Lower leg skin (tissue), 4 donors: Measurements from ENCODE around the gene ZNF490. TPM values are rescaled to one million over a fixed set of nuclear protein-coding genes. Genes with fewer than 3 reads are reported as not detected.

ENCODE experiments used
- DNase-seq, 2 donors: peaks; one replicate each; pipeline ENCODE4 v3.0.0-alpha.2; 2019; ENCODE audit warnings: low spot score in 2 of 2
- H3K4me3 ChIP-seq: fragments of 200-600 bp; sonication (generic); 2 replicates; pipeline ENCODE4 v1.5.1; 2017; ENCODE audit warnings: mild to moderate bottlenecking, low read depth; ENCODE audit not compliant: poor library complexity, severe bottlenecking
- POLR2A ChIP-seq, 2 donors: fragments of 450-650 bp; IDR thresholded peaks; one replicate each; pipeline ENCODE4 v1.6.1; 2016 to 2017; ENCODE audit warnings: antibody characterized with exemption in 2 of 2, mild to moderate bottlenecking in 1 of 2, moderate library complexity in 1 of 2
- WGBS, 2 donors: methylation state at CpG; one replicate each; pipeline ENCODE4 v1.1.5; 2018; 5-methylcytosine and 5-hydroxymethylcytosine counted together
- intact Hi-C: fragments of 100-400 bp; cut with DNase I; formaldehyde crosslinking; loops from one replicate; pipeline ENCODE4 v1.15.0; 2023; ENCODE audit warnings: low total_unique reads
- total RNA-seq, 4 donors: library from RNA; depleted of rRNA; stranded (reverse); fragments of >200 nt; gene quantifications; one replicate each; pipeline ENCODE4 v1.1.0, GENCODE V29; 2016
- TF ChIP-seq, protein P1 (sequence below), 3 donors: fragments of 450-650 bp; IDR thresholded peaks; one replicate each; pipeline ENCODE4 v1.5.1; 2016; ENCODE audit warnings: antibody characterized with exemption in 3 of 3, mild to moderate bottlenecking in 3 of 3, moderate library complexity in 2 of 3

The ZNF490 gene
- total RNA-seq, 4 donors from 2014 or later: 5.0 to 7.3 (median 6.7) TPM

DNA sequence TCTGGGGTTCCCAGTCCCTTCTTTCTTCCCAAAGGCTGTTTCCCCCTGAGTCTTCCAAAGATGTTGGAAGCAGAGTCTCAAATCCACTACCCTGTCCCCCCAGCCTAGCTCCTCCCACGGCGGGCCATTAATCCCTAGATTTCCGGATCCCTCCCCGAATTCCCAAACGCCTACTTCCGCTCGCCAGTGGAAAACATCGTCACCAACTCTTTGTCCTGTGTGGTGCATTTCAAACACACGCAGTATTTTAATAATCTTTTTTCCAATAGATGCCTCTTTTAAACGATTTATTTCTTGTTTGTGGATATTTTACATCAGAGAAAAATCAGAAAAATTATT lies 717 bp upstream of the ZNF490 start:
- DNase-seq: peak; percentile 70 to 94

DNA sequence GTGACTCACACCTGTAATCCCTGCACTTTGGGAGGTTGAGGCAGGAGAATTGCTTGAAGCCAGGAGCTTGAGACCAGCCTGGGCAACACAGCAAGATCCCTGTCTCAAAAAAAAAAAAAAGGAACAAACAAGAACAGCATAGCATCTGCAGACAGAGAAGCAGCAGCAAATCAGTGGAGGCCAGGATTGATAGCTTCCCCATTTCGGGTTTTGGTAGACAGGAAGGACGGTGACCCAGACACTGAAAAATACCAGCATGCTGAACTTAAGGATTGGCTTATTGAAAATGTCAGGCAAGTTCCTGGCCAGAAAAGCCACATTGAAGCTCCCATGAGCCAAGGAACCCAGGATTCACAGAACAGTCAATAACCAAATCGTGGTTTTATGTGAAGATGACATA lies 3.0 kb downstream of the ZNF490 start:
- no peak for DNase-seq
- no peak overlapping the region for H3K4me3 ChIP-seq
- no peak for TF ChIP-seq POLR2A (IDR thresholded peaks at IDR 0.05)
- TF ChIP-seq, protein P1, sequence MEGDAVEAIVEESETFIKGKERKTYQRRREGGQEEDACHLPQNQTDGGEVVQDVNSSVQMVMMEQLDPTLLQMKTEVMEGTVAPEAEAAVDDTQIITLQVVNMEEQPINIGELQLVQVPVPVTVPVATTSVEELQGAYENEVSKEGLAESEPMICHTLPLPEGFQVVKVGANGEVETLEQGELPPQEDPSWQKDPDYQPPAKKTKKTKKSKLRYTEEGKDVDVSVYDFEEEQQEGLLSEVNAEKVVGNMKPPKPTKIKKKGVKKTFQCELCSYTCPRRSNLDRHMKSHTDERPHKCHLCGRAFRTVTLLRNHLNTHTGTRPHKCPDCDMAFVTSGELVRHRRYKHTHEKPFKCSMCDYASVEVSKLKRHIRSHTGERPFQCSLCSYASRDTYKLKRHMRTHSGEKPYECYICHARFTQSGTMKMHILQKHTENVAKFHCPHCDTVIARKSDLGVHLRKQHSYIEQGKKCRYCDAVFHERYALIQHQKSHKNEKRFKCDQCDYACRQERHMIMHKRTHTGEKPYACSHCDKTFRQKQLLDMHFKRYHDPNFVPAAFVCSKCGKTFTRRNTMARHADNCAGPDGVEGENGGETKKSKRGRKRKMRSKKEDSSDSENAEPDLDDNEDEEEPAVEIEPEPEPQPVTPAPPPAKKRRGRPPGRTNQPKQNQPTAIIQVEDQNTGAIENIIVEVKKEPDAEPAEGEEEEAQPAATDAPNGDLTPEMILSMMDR (IDR thresholded peaks at IDR 0.05): no peak
- 89 to 91% methylated on average over 3 of the region's 3 CpGs for WGBS, 2 donors
- intact Hi-C loops: no loop called here

More for the DNA sequence above, 717 bp upstream of the ZNF490 start:
- H3K4me3 ChIP-seq: peak overlapping the region; percentile 97
- 0 to 1% methylated on average over 10 of the region's 10 CpGs for WGBS, 2 donors
- intact Hi-C loops: no loop called here
- TF ChIP-seq, protein P1 (IDR thresholded peaks at IDR 0.05): no peak
- no peak for TF ChIP-seq POLR2A (IDR thresholded peaks at IDR 0.05)

DNA sequence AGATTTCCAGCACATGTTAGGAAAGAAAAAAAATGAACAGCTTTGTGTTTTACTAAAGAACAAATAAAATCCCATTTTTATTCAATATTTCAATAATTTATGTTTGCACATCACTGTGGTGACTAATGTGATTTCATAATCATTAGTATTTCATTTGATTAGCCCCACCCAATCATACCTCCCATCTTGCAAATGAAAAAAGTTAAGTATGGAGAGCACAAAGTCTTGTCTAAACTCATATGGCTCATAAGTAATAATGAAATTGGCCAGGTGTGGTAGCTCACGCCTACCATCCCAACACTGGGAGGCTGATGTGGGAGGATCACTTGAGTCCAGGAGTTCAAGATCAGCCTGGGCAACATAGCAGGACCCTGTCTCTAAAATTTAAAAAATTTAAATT lies 3.8 kb downstream of the ZNF490 start:
- TF ChIP-seq, protein P1 (IDR thresholded peaks at IDR 0.05): no peak
- no peak for TF ChIP-seq POLR2A (IDR thresholded peaks at IDR 0.05)
- DNase-seq: no peak
- intact Hi-C loops: no loop called here
- no peak overlapping the region for H3K4me3 ChIP-seq
- WGBS, 2 donors: 83 to 100% methylated on average over 1 of the region's 1 CpG

DNA sequence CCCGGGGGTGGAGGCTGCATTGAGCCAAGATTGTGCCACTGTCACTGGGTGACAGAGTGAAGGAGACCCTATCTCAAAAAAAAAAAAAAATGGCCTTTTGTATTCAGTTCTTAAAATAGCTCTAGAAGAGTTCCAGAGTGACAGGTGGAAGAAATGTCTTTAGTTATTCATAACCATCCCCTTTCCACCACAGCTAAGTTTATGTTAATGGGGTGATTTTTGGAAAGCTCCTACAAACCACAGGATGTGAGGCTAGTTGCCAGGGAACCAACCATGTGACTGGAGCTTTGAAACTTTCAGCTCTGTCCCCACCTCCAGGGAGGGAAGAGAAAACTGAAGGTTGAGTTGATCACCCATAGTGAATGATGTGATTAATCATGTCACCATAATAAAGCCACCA lies 6.9 kb downstream of the ZNF490 start:
- intact Hi-C loops: no loop called here
- no peak for DNase-seq
- whole genome bisulfite sequencing, 2 donors: 95 to 96% methylated on average over 1 of the region's 1 CpG
- TF ChIP-seq POLR2A (IDR thresholded peaks at IDR 0.05): no peak
- TF ChIP-seq, protein P1 (IDR thresholded peaks at IDR 0.05): no peak
- H3K4me3 ChIP-seq: no peak overlapping the region

DNA sequence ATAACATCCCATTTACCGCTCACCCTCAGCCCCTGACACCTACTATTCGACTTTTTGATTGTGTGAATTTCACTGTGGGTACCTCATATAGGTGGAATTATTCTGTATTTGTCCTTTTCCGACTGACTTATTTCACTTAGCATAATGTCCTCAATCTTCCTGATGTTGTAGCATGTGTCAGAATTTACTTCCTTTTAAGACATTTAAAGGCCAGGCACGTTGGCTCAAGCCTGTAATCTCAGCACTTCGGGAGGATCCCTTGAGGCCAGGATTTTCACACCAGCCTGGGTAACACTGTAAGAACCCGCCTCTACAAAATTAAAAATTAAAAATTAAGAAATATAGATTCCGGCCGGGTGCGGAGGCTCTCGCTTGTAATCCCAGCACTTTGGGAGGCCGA lies 13.0 kb downstream of the ZNF490 start:
- H3K4me3 ChIP-seq: no peak overlapping the region
- intact Hi-C loops: no loop called here
- 81 to 84% methylated on average over 11 of the region's 11 CpGs for whole genome bisulfite sequencing, 2 donors
- no peak for DNase-seq
- TF ChIP-seq, protein P1 (IDR thresholded peaks at IDR 0.05): no peak
- no peak for TF ChIP-seq POLR2A (IDR thresholded peaks at IDR 0.05)

DNA sequence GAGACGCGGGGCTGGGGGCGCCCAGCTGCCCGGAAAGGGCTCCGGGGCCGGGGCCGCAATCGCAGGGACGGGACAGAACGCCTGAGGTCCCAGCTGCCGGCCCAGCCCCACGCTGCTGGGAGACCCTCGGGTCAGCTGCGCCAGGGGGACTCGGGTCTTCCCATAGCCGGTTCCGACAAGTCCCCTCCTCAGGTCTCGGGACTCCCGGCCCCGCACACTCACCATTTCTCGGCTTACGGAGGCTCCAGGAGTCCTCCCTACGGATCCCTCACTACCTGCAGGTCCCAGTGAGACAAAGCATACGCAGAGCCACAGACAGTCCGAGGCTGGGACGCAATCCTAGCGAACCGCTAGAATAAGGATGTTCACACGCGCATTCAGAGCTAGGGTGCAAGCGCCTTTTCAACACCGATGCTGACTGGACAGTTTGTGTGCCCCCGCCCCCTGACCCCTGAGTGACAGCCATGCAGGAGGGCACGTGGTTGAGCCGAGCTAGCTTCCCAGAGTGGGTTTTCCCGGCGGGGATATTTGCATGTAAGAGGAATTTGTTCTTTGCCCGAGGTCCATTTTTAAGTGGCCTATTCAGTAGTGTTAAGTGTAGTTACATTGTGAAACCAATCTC lies 13.6 kb downstream of the ZNF490 start:
- intact Hi-C loops: no loop called here

More for the DNA sequence above, 13.6 kb downstream of the ZNF490 start:
- H3K4me3 ChIP-seq: no peak overlapping the region
- WGBS, 2 donors: 73 to 78% methylated on average over 35 to 38 of the region's 38 CpGs
- no peak for TF ChIP-seq POLR2A (IDR thresholded peaks at IDR 0.05)
- TF ChIP-seq, protein P1 (IDR thresholded peaks at IDR 0.05): no peak
- DNase-seq: no peak
